Lung (tissue), 12 donors: Measurements from ENCODE around the gene VEPH1. TPM values are rescaled to one million over a fixed set of nuclear protein-coding genes. Genes with fewer than 3 reads are reported as not detected.

Experiments
- ATAC-seq: fragments of 200-7000 bp; cut with Tn5 transposase; one replicate; pipeline ENCODE4 v1.9.1; 2020; ENCODE audit warnings: moderate number of reproducible peaks; ENCODE audit not compliant: insufficient read depth, low FRiP score
- DNase-seq, 3 donors: peaks; one replicate each; pipeline ENCODE4 v3.0.0-alpha.2; 2013 to 2017
- H3K27ac ChIP-seq, 2 donors: one replicate each; pipeline ENCODE4 v1.5.1; 2013; ENCODE audit warnings: mild to moderate bottlenecking in 2 of 2, moderate library complexity in 2 of 2, control low read depth in 1 of 2, inconsistent platforms in 1 of 2, low read depth in 1 of 2, low read length in 1 of 2
- H3K27me3 ChIP-seq, 3 donors: one replicate each; pipeline ENCODE4 v1.5.1; 2013; ENCODE audit warnings: low read length in 2 of 3; ENCODE audit not compliant: control insufficient read depth in 3 of 3, insufficient read depth in 3 of 3
- H3K36me3 ChIP-seq, 4 donors: one replicate each; pipeline ENCODE4 v1.5.1; 2013; ENCODE audit warnings: low read length in 4 of 4, mild to moderate bottlenecking in 1 of 4, moderate library complexity in 1 of 4; ENCODE audit not compliant: control insufficient read depth in 4 of 4, insufficient read depth in 4 of 4
- H3K4me1 ChIP-seq, 5 donors: one replicate each; pipeline ENCODE4 v1.5.1; 2013; ENCODE audit warnings: low read length in 5 of 5, mild to moderate bottlenecking in 2 of 5, moderate library complexity in 1 of 5; ENCODE audit not compliant: control insufficient read depth in 5 of 5, insufficient read depth in 5 of 5
- H3K4me3 ChIP-seq: one replicate; pipeline ENCODE4 v1.5.1; 2013; ENCODE audit warnings: mild to moderate bottlenecking, control low read depth, moderate library complexity
- H3K9ac ChIP-seq, 2 donors: one replicate each; pipeline ENCODE4 v1.5.1; 2013; ENCODE audit warnings: low read length in 2 of 2, control low read depth in 1 of 2; ENCODE audit not compliant: insufficient read depth in 1 of 2
- H3K9me3 ChIP-seq, 4 donors: one replicate each; pipeline ENCODE4 v1.5.1; 2013; ENCODE audit warnings: low read length in 3 of 4, mild to moderate bottlenecking in 1 of 4, moderate library complexity in 1 of 4; ENCODE audit not compliant: control insufficient read depth in 4 of 4, insufficient read depth in 3 of 4
- CTCF ChIP-seq: IDR thresholded peaks from 2 replicates; pipeline ENCODE4 v1.5.1; 2012; ENCODE audit warnings: mild to moderate bottlenecking; ENCODE audit errors: control extremely low read depth, extremely low read depth
- WGBS, 2 donors: extraction: QIAGEN DNeasy Blood & Tissue Kit; methylation state at CpG; one replicate each; pipeline ENCODE4 v1.1.7; 2013; 5-methylcytosine and 5-hydroxymethylcytosine counted together
- polyA plus RNA-seq, 2 donors: library from polyadenylated mRNA; stranded (reverse); fragments of 200-250 nt; gene quantifications; one replicate each; pipeline ENCODE4 v1.2.1, GENCODE V29; 2013
- total RNA-seq, 2 donors: library from RNA; depleted of rRNA in 1 of 2; stranded (reverse); fragments of >200 nt in 1 of 2; gene quantifications; one replicate each; pipeline ENCODE4 v1.2.1, GENCODE V29; 2014 to 2021
- donor health status: control.
- donor health status: control.
- donor health status: Bipolar disorder and iron deficiency.
- donor health status: healthy.
- donor health status: DM: yes; HTN: yes; CAD: no.

The VEPH1 gene
- total and polyA plus RNA-seq, 4 donors = 14.6 to 237 (median 65.5) TPM

GRCh38 chr3:157255797-157256196, 247.4 kb downstream of the VEPH1 start:
- H3K4me1 ChIP-seq = no peaks in the 10 kb centered on the region
- no peak overlapping the region for H3K27ac ChIP-seq
- no peak for TF ChIP-seq CTCF
- ATAC-seq (no peak), DNase-seq (no peak)
- WGBS, 2 donors = 53 to 66% methylated on average over 1 of the region's 1 CpG
- no peak overlapping the region for H3K9ac ChIP-seq
- no peak overlapping the region for H3K4me3 ChIP-seq
- no peaks in the 10 kb centered on the region for H3K9me3 ChIP-seq
- no peaks in the 10 kb centered on the region for H3K27me3 ChIP-seq
- H3K36me3 ChIP-seq = no peaks in the 10 kb centered on the region

GRCh38 chr3:157251685-157252084, 251.5 kb downstream of the VEPH1 start:
- Histone ChIP-seq H3K27me3 (no peaks in the 10 kb centered on the region), H3K27ac (no peak overlapping the region), H3K4me1 (peaks cover 0 to 6% (median 0%) of the 10 kb centered on the region in 5 donors), H3K9ac (no peak overlapping the region), H3K9me3 (peaks cover 0 to 4% (median 0%) of the 10 kb centered on the region in 4 donors), H3K36me3 (peaks cover 0 to 3% (median 0%) of the 10 kb centered on the region in 4 donors), H3K4me3 (no peak overlapping the region)
- DNase-seq = no peak
- no peak for ATAC-seq
- no peak for TF ChIP-seq CTCF
- 87 to 95% methylated on average over 3 of the region's 3 CpGs for WGBS, 2 donors

- ATAC-seq = no peak
- Histone ChIP-seq H3K9ac (no peak overlapping the region), H3K27me3 (no peaks in the 10 kb centered on the region), H3K36me3 (peaks cover 0 to 3% (median 0%) of the 10 kb centered on the region in 4 donors), H3K27ac (peak overlapping the region in 1 of 2 donors; percentile 62), H3K4me3 (no peak overlapping the region), H3K9me3 (peaks cover 0 to 4% (median 0%) of the 10 kb centered on the region in 4 donors), H3K4me1 (peaks cover 0 to 6% (median 0%) of the 10 kb centered on the region in 5 donors)
- 85 to 98% methylated on average over 5 of the region's 5 CpGs for WGBS, 2 donors
- no peak for TF ChIP-seq CTCF
- DNase-seq = no peak
Measured at GRCh38 chr3:157249606-157250005, 253.6 kb downstream of the VEPH1 start.
